Endothelial cell of hepatic sinusoid (primary cell): Measurements from ENCODE around the gene PLP2.

ENCODE experiments used
- in situ Hi-C: cut with HindIII; loops from 2 replicates; pipeline ENCODE4 v1.10.0; 2017; ENCODE audit warnings: low sequenced_read_pairs

Gene PLP2

GRCh38 chrX:49186125-49187027, 14.7 kb downstream of the PLP2 start, which contains the start of gene PRICKLE3:
PRICKLE3 (minus strand) TSS chrX:49186373; CDS start chrX:49186297, 76 bp downstream.
- in situ Hi-C loops, result no loop called here

GRCh38 chrX:49187028-49187394, 15.3 kb downstream of the PLP2 start:
- in situ Hi-C loops, result no loop called here

GRCh38 chrX:49187526-49187925, 15.8 kb downstream of the PLP2 start:
- in situ Hi-C loops, result no loop called here

GRCh38 chrX:49188468-49189076, 16.9 kb downstream of the PLP2 start:
- in situ Hi-C loops, result no loop called here

GRCh38 chrX:49189606-49190005, 17.9 kb downstream of the PLP2 start:
- in situ Hi-C loops, result no loop called here

GRCh38 chrX:49190821-49191573, 19.3 kb downstream of the PLP2 start:
- in situ Hi-C loops, result no loop called here

- in situ Hi-C loops, result no loop called here
These were observed 19.9 kb downstream of the PLP2 start for GRCh38 chrX:49191574-49192011.

GRCh38 chrX:49192722-49193328, 21.1 kb downstream of the PLP2 start:
- in situ Hi-C loops, result no loop called here

GRCh38 chrX:49193542-49193964, 21.9 kb downstream of the PLP2 start:
- in situ Hi-C loops, result no loop called here

GRCh38 chrX:49197543-49198087, 25.9 kb downstream of the PLP2 start:
- in situ Hi-C loops, result no loop called here

- in situ Hi-C loops, result no loop called here
These were observed 27.0 kb downstream of the PLP2 start for GRCh38 chrX:49198540-49199314.

GRCh38 chrX:49199315-49199595, 27.6 kb downstream of the PLP2 start:
- in situ Hi-C loops, result no loop called here

GRCh38 chrX:49199906-49200771, 28.4 kb downstream of the PLP2 start, which contains the start of gene SYP:
SYP (minus strand) TSS chrX:49200193; CDS start chrX:49200186, 7 bp downstream.
- in situ Hi-C loops, result no loop called here

- in situ Hi-C loops, result no loop called here
These were observed 30.3 kb downstream of the PLP2 start for GRCh38 chrX:49202022-49202421.

GRCh38 chrX:49203536-49203935, 31.8 kb downstream of the PLP2 start:
- in situ Hi-C loops, result no loop called here

- in situ Hi-C loops, result no loop called here
These were observed 32.3 kb downstream of the PLP2 start for GRCh38 chrX:49204017-49204416.

- in situ Hi-C loops, result no loop called here
These were observed 33.0 kb downstream of the PLP2 start for GRCh38 chrX:49204709-49205108.

- in situ Hi-C loops, result no loop called here
These were observed 33.7 kb downstream of the PLP2 start for GRCh38 chrX:49205443-49205842.

GRCh38 chrX:49206543-49206942, 34.8 kb downstream of the PLP2 start:
- in situ Hi-C loops, result no loop called here
